OCI-LY3 (cell line): ENCODE measurements around the gene FAM110D.

ENCODE experiments used
- H2AFZ ChIP-seq: fragments of 200-600, 300-600 bp; shearing (Covaris generic); 2 replicates; pipeline ENCODE4 v1.6.0; 2014; ENCODE audit warnings: antibody characterized with exemption, low read depth, low read length
- H3K27ac ChIP-seq: fragments of 200-600, 300-600 bp; sonication (generic); 2 replicates; pipeline ENCODE4 v1.5.1; 2014; ENCODE audit warnings: mild to moderate bottlenecking, low read length, moderate library complexity, mixed read lengths
- H3K27me3 ChIP-seq: fragments of 200-600, 300-600 bp; sonication (generic); 2 replicates; pipeline ENCODE4 v1.6.1; 2014; ENCODE audit warnings: low read depth, low read length, mixed read lengths
- H3K36me3 ChIP-seq: fragments of 200-600, 300-600 bp; sonication (generic); replicated peaks from 2 replicates; pipeline ENCODE3; 2014; ENCODE audit warnings: low read depth, low read length, mixed read lengths
- H3K4me1 ChIP-seq: fragments of 300-600, 200-600 bp; sonication (generic); 2 replicates; pipeline ENCODE4 v1.6.1; 2014; ENCODE audit warnings: low read length, mixed read lengths
- H3K4me2 ChIP-seq: fragments of 200-600, 300-600 bp; sonication (generic); 2 replicates; pipeline ENCODE4 v1.6.1; 2014; ENCODE audit warnings: low read length, mixed read lengths
- H3K4me3 ChIP-seq: fragments of 300-600, 200-600 bp; sonication (generic); 2 replicates; pipeline ENCODE4 v1.5.1; 2014; ENCODE audit warnings: antibody characterized with exemption, mild to moderate bottlenecking, low read length, moderate library complexity
- H3K79me2 ChIP-seq: fragments of 300-600, 200-600 bp; shearing (Covaris generic); 2 replicates; pipeline ENCODE4 v1.6.1; 2014; ENCODE audit warnings: mild to moderate bottlenecking, low read length, mixed read lengths
- H3K9ac ChIP-seq: fragments of 300-600, 200-600 bp; shearing (Covaris generic); 2 replicates; pipeline ENCODE4 v1.6.0; 2014; ENCODE audit warnings: mild to moderate bottlenecking, low read length, moderate library complexity
- H3K9me3 ChIP-seq: fragments of 200-600, 300-600 bp; shearing (Covaris generic); 2 replicates; pipeline ENCODE4 v1.6.1; 2014; ENCODE audit warnings: low read length, mixed read lengths; ENCODE audit not compliant: insufficient read depth
- H4K20me1 ChIP-seq: fragments of 200-600, 300-600 bp; sonication (generic); 2 replicates; pipeline ENCODE4 v1.6.1; 2016; ENCODE audit warnings: low read length, mixed read lengths; ENCODE audit not compliant: insufficient read depth
- CTCF ChIP-seq: fragments of 200-600, 300-600 bp; sonication (generic); IDR thresholded peaks from 2 replicates; pipeline ENCODE4 v1.5.1; 2014; ENCODE audit warnings: antibody characterized with exemption, low read length, low read depth
- EZH2phosphoT487 ChIP-seq: fragments of 200-600 bp; shearing (Covaris generic); IDR thresholded peaks from 2 replicates; pipeline ENCODE4 v1.6.1; 2018; ENCODE audit warnings: antibody characterized with exemption, mixed run types, low read depth

The FAM110D gene

GRCh38 chr1:26191739-26192138 is 32.9 kb downstream of the FAM110D start:
- Histone ChIP-seq H4K20me1 (no peaks in the 10 kb centered on the region), H3K79me2 (no peaks in the 10 kb centered on the region), H3K9me3 (no peaks in the 10 kb centered on the region), H3K4me1 (no peaks in the 10 kb centered on the region), H2AFZ (no peak overlapping the region), H3K4me2 (no peak overlapping the region), H3K27ac (no peak overlapping the region), H3K27me3 (no peaks in the 10 kb centered on the region), H3K36me3 (no peaks in the 10 kb centered on the region), H3K9ac (no peak overlapping the region), H3K4me3 (no peak overlapping the region)
- TF ChIP-seq EZH2phosphoT487 = no peak
- no peak for TF ChIP-seq CTCF

- Histone ChIP-seq H3K4me2 (no peak overlapping the region), H3K4me1 (no peaks in the 10 kb centered on the region), H3K27ac (no peak overlapping the region), H3K27me3 (no peaks in the 10 kb centered on the region), H3K79me2 (no peaks in the 10 kb centered on the region), H3K9me3 (no peaks in the 10 kb centered on the region), H4K20me1 (no peaks in the 10 kb centered on the region), H3K36me3 (no peaks in the 10 kb centered on the region), H3K4me3 (no peak overlapping the region), H3K9ac (no peak overlapping the region), H2AFZ (no peak overlapping the region)
- TF ChIP-seq EZH2phosphoT487 (no peak), CTCF (no peak)
These were observed 36.9 kb downstream of the FAM110D start for GRCh38 chr1:26195805-26196204.

- Histone ChIP-seq H3K4me3 (no peak overlapping the region), H3K79me2 (no peaks in the 10 kb centered on the region), H2AFZ (no peak overlapping the region), H3K9ac (no peak overlapping the region), H3K27me3 (no peaks in the 10 kb centered on the region), H3K27ac (no peak overlapping the region), H3K9me3 (no peaks in the 10 kb centered on the region), H3K4me1 (no peaks in the 10 kb centered on the region), H3K36me3 (no peaks in the 10 kb centered on the region), H3K4me2 (no peak overlapping the region), H4K20me1 (no peaks in the 10 kb centered on the region)
- TF ChIP-seq EZH2phosphoT487 = no peak
- no peak for TF ChIP-seq CTCF
These were observed 38.4 kb downstream of the FAM110D start for GRCh38 chr1:26197301-26197700.

- Histone ChIP-seq H3K4me1 (no peaks in the 10 kb centered on the region), H3K79me2 (no peaks in the 10 kb centered on the region), H4K20me1 (no peaks in the 10 kb centered on the region), H3K9ac (no peak overlapping the region), H3K27ac (no peak overlapping the region), H2AFZ (no peak overlapping the region), H3K36me3 (no peaks in the 10 kb centered on the region), H3K4me2 (no peak overlapping the region), H3K9me3 (no peaks in the 10 kb centered on the region), H3K27me3 (no peaks in the 10 kb centered on the region), H3K4me3 (no peak overlapping the region)
- TF ChIP-seq EZH2phosphoT487 = no peak
- no peak for TF ChIP-seq CTCF
These were observed 38.9 kb downstream of the FAM110D start for GRCh38 chr1:26197813-26198212.
